Measurements from ENCODE around the gene MUL1.
A peak's percentile ranks its signal among the peaks of the same experiment; 100 is the strongest.

The MUL1 gene

GRCh38 chr1:20500716-20501115, 7.2 kb downstream of the MUL1 start (continued):
- no peak for TF ChIP-seq CTCF (tag by site-specific recombination; IDR thresholded peaks at IDR 0.05)

GRCh38 chr1:20499718-20500117, 8.2 kb downstream of the MUL1 start:
- Histone ChIP-seq H3K9me3 (ENCODE audit: control insufficient read depth, insufficient read depth, low read depth, low read length) (no peaks in the 10 kb centered on the region), H3K36me3 (ENCODE audit: control insufficient read depth in 2 of 2, insufficient read depth in 1 of 2, low read length in 2 of 2) (peaks cover 10 to 72% of the 10 kb centered on the region in 2 experiments; a peak in 2 of 3 replicates), H3K27ac (ENCODE audit: extremely low read depth, low read depth, low read length) (no peak overlapping the region), H3K4me3 (ENCODE audit: low read depth, low read length) (no peak overlapping the region), H3K4me1 (ENCODE audit: control insufficient read depth, insufficient read depth, low read length) (no peaks in the 10 kb centered on the region)
- CTCF ChIA-PET, result no interaction called here
- POLR2A ChIA-PET, result no interaction called here
- TF ChIP-seq ZBTB44 (tag by site-specific recombination; IDR thresholded peaks at IDR 0.05) (no peak), ZNF488 (tag by site-specific recombination; IDR thresholded peaks at IDR 0.05) (no peak), SP2 (tag by site-specific recombination; IDR thresholded peaks at IDR 0.05) (no peak), ZNF19 (tag by site-specific recombination; IDR thresholded peaks at IDR 0.05; ENCODE audit: low read depth) (no peak), ZNF174 (tag by site-specific recombination; IDR thresholded peaks at IDR 0.05) (no peak), PRDM1 (tag by site-specific recombination; IDR thresholded peaks at IDR 0.05) (no peak), ZNF16 (tag by site-specific recombination; IDR thresholded peaks at IDR 0.05; ENCODE audit: low read depth) (no peak), ZNF561 (tag by site-specific recombination; IDR thresholded peaks at IDR 0.05; ENCODE audit: borderline replicate concordance) (no peak), ZNF626 (tag by site-specific recombination; IDR thresholded peaks at IDR 0.05) (no peak), ZNF112 (tag by site-specific recombination; IDR thresholded peaks at IDR 0.05) (no peak), SCRT1 (tag by site-specific recombination; IDR thresholded peaks at IDR 0.05; ENCODE audit: borderline replicate concordance) (no peak), ZBTB20 (tag by site-specific recombination; IDR thresholded peaks at IDR 0.05) (no peak), KLF16 (tag by site-specific recombination; IDR thresholded peaks at IDR 0.05) (no peak), ZNF221 (tag by site-specific recombination; IDR thresholded peaks at IDR 0.05; ENCODE audit: borderline replicate concordance) (no peak)

GRCh38 chr1:20499105-20499504, 8.8 kb downstream of the MUL1 start:
- H3K36me3 ChIP-seq (ENCODE audit: control insufficient read depth in 2 of 2, insufficient read depth in 1 of 2, low read length in 2 of 2), result peaks cover 10 to 66% of the 10 kb centered on the region in 2 experiments; a peak in 2 of 3 replicates
- no peak overlapping the region for H3K27ac ChIP-seq (ENCODE audit: extremely low read depth, low read depth, low read length)
- POLR2A ChIA-PET, result no interaction called here
- TF ChIP-seq ZNF830 (tag by site-specific recombination; IDR thresholded peaks at IDR 0.05; ENCODE audit: low read depth) (no peak), ZNF292 (tag by site-specific recombination; IDR thresholded peaks at IDR 0.05; ENCODE audit: borderline replicate concordance, low read depth) (no peak), ZSCAN23 (tag by site-specific recombination; IDR thresholded peaks at IDR 0.05) (no peak), SCRT2 (tag by site-specific recombination; IDR thresholded peaks at IDR 0.05) (peak; percentile 56; the same call in 1 of the 2 replicates)
- H3K4me1 ChIP-seq (ENCODE audit: control insufficient read depth, insufficient read depth, low read length), result no peaks in the 10 kb centered on the region
- CTCF ChIA-PET, result no interaction called here
- no peak overlapping the region for H3K4me3 ChIP-seq (ENCODE audit: low read depth, low read length)
- H3K9me3 ChIP-seq (ENCODE audit: control insufficient read depth, insufficient read depth, low read depth, low read length), result no peaks in the 10 kb centered on the region

All from HEK293 (cell line).